Stimulated activated CD4-positive, alpha-beta T cell treated with anti-CD3 and anti-CD28 coated beads, Interleukin-12 subunit alpha, Interleukin-12 subunit beta, amount 100 ng/mL, for 48 hours (primary cell): Measurements from ENCODE around the gene PIP4K2C.
A peak's percentile ranks its signal among the peaks of the same experiment; 100 is the strongest.
"Not testable (repeated sequence)": the region's sequence is repeated elsewhere in the genome, so short reads cannot be mapped to it uniquely, and the experiment has no call there.

Experiments
- DNase-seq, 3 donors: peaks; one replicate each; pipeline ENCODE4 v3.0.0-alpha.2; 2020; ENCODE audit warnings: low read depth in 2 of 3, low spot score in 1 of 3

Gene PIP4K2C

DNA sequence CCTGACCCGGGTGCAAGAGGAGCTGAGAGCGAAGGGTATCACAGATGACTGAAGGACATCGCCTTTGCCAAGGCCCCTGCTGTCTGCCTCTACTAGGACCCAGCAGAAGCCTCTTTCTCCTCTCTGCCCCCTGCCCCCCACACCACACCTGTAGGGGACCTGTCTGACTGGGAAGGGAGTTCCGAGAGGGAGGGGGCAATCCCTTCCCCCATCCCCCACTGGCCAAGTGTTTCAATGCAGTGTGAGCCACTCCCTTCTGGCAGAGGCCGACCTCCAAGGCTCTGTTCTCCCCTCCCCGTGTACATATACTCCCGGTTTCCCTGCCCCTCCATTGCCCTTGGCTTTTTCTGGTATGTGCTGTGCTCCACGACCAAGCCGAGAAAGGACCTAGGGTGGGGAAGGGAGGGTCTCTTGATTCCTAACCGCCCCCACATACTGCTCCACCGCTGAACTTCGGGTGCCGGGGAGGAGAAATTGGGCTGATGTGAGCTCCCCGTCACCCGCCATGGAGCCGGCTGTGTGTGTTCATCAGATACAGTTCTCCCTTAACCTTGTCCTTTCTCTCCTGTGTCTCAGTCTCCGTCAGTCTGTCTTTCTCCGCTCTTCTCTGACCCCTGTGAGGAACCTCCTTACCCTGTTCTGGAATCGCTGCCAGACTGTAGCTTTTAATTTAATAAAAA is 18.2 kb downstream of the PIP4K2C start:
- DNase-seq: no peak

DNA sequence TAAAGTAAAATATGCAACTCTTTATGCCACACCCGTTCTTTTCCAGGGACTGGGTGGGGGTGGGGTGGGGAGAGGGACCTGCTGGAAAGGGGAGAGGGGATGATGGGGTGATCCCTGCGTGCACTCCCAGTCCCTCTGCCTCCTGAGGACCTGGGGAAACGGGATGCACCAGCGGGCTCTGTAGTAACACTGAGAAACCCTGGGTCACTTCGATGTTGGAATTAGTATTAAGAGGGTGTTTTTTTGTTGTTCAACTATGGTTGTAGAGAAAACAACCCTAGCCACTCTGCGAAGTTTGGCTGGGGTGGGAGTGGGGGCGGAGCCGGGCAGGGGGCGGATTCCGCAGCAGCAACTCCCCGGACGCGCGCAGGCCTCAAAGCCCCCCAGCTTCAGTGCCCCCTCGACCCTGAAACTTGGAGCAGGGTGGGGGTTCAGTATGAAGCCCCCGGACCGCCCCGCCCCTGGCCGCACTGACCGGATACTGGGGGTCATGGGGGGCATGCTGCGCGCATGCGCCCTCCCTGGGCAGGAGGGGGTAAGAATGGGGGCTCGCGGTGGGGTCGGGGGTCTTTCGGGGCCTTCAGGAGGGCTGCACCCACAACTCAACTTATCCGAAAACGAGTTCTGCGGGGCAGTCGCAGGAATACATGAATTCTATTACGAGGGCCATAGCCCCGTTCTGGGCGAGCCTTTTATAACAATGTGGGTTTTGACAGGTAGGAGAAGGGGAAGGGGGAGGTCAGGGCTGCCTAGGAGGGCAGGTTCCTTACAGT is 19.0 kb downstream of the PIP4K2C start:
- DNase-seq: no peak

DNA sequence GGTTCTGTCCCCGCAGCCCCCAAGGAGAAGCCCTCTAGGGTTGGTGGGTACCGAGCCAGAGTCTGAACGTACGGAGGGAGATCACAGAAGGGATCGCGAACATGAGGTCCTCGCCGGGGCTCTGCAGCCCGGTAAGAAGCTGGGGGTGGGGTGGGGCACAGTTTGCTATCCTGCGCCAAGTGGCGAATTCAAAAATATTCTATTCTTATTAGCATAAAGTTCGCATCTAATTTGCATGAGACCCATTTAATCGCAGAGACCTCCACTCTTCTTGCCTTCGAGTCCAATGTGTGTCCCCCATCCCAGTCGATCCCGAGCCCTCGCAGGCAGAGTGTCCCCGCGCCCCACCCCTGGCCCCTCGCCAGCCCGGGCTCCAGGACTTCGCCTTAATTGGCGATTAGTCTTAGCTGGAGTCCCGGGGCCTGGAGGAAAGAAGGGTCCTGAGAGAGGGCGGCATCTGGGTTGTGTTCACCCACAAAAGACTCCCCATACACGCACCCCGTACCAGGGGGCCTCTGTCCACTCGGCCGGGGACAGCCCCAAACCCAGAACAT is 19.6 kb downstream of the PIP4K2C start:
- no peak for DNase-seq

DNA sequence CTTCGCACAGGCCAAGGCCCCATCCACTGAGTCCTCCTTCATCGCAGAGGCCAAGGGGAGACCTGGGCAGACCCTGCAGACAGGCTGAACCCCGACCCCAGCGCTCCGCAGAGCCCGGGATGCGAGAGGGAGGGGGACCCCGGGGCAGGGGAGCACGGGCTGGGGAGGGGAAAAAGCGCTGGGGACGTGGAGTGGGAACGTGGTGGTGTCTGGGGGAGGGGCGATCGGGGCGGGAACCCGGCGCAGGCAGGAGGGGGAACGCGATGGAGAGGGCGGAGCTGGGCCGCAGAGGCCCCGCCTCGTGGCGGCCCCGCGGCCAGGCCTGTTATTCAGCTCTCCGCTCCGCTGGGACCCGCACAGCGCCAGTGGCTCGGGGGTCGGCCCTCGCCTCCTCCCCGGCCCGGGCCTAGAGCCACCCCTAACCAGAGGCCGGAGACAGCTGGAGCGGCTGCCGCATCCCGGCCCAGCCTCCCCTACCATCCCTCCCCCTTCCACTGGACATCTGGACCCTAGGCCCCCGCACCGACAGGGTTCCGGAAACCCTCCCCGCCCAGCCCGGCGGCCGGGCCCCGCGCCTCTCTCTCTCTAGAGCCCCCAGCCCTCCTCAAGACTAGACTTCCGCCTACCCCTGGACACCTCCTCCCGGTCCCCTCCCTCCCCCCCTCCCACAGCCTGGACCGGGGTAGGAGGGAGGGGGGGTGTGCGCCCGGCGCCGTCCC is 20.3 kb downstream of the PIP4K2C start, which contains the start of gene ARHGEF25:
ARHGEF25 (plus strand) TSS at position 328 of the 719 bp plus-strand sequence. CDS start 460 bp downstream, outside the sequence.
- DNase-seq: peak in 1 of 3 donors; percentile 49

DNA sequence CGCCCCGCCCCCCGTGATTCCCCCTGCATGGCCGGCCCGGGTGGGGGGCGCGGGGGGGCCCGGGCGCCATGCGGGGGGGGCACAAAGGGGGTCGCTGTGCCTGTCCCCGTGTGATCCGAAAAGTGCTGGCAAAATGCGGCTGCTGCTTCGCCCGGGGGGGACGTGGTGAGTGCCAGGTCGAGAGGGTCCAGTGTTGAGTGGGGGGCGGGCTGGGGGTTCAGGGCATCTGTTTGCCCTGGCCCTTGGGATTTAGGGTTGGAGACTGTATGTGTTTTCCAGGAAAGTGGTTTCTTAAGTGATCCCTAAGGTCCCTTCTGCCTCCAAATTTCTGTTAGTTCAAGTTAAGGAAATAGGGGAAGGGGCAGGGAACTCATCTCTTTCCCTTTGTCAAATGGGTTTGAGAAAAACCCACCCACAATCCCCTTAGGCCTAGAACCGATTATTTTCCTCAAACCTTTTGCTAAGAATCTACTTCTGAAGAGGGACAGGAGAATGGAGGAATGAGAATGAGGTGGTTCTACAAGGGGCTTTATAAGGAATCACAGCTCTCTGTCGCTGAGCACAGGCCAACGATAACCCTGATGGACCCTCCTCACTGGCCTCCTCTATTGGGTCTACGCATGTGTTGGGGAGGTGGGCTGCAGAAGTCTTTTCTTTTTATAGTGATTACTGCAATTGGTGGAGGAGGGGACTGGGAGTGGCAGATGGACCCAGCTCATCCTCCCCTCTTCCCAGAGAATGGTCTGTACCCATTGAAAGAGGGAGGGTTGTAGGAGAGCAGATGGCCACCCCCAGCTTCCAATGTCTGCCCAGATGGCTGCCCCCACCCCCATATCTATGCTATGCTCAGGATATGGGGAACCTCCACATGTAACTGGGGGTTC is 21.1 kb downstream of the PIP4K2C start:
- no peak for DNase-seq

DNA sequence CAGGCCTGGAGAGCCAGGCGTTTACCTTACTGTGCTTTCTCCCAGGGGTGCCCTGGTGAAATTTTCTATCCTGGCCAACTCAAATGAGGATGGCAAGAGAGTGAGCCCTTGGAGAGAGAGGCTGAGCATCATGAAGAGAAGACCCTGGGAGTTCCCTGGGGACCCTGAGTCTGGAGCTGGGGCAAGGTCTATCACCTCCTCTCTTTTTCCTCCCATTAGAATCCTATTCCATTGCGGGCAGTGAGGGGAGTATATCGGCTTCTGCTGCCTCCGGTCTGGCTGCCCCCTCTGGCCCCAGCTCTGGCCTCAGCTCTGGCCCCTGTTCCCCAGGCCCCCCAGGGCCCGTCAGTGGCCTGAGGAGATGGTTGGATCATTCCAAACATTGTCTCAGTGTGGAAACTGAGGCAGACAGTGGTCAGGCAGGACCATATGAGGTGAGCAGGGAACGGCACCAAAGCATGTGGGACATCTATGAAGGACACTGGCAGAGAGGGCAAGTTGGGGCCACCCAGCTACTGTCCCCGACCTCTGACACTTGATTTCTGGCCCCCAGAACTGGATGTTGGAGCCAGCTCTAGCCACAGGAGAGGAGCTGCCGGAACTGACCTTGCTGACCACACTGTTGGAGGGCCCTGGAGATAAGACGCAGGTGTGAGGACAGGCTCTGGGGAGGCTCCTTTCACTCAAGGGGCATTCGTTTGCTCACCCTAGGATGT is 21.9 kb downstream of the PIP4K2C start:
- DNase-seq: no peak

DNA sequence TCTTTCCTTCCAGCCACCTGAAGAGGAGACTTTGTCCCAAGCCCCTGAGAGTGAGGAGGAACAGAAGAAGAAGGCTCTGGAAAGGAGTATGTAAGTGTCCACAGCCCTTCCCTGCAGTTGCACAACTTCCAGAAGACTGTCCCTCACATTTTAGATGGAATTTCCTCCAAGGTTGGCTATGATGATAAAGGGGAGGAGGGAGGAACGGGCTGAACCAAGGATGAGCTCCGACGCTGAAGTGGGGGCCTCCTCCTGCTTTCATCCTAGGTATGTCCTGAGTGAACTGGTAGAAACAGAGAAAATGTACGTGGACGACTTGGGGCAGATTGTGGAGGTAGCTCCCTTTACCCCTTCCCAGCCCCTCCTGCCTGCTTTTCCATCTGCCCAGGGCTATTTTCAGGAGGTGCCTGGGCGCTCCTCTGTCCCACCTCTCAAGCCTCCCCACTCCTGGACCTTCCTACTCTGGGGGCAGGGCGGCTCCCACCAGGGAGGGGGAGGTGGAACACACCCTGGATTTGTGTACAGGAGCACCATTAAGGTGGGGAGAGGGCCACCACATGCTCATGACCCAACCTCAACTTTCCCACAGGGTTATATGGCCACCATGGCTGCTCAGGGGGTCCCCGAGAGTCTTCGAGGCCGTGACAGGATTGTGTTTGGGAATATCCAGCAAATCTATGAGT is 22.6 kb downstream of the PIP4K2C start:
- DNase-seq: no peak

DNA sequence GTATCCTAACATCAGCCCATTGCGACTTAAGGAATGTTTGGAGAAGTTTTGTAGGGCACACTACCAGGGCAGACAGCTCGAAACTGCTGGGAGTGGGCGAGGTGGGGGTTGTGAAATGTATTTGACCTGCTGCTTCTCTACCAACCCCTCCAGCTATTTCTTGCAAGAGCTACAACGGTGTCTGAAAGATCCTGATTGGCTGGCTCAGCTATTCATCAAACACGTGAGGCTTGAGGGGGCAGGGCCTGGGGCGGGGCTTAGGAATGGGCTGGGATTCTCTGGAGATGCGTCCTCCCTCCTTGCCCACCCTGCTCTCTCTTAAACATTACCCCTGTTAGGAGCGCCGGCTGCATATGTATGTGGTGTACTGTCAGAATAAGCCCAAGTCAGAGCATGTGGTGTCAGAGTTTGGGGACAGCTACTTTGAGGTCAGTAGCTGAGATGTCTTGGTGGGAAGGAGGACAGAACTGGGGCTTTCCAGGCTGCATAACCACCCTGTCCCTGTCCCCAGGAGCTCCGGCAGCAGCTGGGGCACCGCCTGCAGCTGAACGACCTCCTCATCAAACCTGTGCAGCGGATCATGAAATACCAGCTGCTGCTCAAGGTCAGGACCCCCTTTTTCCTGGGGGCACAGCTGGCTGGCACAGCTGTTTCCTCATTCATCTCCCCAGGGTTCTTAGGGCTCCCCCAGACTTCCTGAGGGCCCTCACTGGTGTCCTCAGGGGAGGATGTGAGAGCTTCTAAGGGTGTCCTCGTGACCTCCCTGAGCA is 23.4 kb downstream of the PIP4K2C start:
- DNase-seq: no peak

DNA sequence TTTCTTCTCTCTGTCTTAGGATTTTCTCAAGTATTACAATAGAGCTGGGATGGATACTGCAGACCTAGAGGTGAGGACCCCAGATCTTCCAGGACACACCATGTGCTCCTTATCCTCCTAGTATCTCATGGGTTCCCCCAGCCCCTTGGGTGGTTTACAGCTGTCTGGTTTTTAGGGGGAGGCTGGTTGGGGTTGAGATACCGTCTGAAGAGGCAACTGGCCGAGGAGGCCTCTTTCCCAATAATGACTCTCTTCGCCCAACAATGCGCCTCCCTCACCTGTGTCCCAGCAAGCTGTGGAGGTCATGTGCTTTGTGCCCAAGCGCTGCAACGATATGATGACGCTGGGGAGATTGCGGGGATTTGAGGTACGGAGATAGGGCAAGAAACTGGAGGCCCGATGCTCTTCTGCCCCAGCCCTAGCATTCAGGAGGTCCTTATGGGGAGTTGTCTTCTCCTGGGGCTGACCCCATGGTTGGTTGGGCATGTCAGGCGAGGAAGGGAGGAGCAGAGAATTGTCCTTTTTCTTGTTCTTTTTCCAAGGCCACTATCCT is 24.0 kb downstream of the PIP4K2C start:
- DNase-seq: no peak

DNA sequence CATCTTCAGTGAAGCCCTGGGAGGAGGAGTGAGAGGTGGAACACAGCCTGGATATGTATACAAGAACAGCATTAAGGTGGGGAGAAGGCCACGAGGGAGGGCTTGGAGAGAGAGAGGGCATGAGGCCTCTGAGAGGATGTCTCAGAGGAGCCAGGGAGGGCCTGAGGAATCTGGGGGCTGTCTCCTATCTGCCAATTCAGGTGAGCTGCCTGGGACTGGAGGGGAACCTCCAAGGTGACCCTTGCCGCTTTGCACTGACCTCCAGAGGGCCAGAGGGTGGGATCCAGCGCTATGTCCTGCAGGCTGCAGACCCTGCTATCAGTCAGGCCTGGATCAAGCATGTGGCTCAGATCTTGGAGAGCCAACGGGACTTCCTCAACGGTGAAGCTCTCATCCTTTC is 24.6 kb downstream of the PIP4K2C start:
- no peak for DNase-seq

DNA sequence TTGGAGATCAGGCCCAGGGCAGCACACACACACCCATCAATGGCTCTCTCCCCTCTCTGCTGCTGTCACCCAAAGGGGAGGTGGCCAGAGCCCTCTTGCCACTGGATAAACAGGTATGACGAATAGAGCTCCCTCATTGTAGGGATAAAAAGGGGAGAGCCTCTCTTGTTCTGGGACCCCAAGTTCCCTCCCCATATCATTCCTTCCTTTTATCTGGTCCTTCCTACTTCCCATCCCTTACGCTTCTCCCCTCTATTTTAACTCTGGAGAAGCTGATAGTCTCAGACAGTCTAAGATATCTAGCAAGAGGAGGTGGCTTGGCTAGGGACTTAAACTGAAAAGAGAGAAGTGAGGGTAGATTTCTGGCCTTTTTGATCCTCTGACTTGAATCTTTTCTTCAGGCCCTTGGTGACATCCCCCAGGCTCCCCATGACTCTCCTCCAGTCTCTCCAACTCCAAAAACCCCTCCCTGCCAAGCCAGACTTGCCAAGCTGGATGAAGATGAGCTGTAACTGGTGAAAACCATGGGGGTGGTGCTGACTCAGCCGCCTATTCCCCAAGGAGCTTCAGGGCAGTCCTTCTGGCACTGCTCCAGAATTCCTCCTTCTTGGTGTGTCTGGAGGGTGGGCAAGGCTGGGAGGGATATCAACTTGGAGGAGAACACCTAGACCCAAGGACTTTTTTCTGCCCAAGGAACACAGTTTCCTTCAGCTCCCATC is 25.6 kb downstream of the PIP4K2C start:
- DNase-seq: no peak

DNA sequence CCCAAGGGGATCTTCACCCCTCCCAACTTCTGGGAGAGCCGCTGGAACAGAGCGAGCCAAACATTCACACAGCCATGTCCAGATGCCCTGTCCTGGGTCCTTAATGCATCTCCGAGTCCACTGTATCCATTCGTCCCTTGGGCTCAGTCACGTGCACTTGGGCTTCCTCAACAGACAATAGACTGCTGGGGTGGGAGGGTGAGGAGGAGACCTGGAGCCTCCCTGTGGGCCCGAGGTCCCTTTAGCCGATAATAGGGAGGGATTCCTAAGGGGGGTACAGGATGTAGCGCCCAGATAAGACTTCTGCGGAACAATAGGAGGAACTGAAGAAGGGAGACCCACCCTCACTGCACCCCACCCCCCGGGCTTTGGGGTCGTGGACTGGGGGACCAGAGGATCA is 26.9 kb downstream of the PIP4K2C start:
- DNase-seq: no peak

DNA sequence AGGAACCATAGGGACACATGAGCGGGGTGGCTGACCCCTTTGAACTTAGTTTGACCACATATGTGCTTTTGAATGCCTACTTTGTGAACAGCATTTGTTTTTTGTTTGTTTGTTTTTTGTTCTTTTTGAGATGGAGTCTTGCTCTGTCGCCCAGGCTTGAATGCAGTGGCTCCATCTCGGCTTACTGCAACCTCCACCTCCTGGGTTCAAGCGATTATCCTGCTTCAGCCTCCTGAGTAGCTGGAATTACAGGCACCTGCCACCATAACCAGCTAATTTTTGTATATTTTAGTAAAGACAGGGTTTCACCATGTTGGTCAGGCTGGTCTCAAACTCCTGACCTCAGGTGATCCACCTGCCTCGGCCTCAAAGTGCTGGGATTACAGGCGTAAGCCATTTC is 27.4 kb downstream of the PIP4K2C start:
- DNase-seq: not testable (repeated sequence)

DNA sequence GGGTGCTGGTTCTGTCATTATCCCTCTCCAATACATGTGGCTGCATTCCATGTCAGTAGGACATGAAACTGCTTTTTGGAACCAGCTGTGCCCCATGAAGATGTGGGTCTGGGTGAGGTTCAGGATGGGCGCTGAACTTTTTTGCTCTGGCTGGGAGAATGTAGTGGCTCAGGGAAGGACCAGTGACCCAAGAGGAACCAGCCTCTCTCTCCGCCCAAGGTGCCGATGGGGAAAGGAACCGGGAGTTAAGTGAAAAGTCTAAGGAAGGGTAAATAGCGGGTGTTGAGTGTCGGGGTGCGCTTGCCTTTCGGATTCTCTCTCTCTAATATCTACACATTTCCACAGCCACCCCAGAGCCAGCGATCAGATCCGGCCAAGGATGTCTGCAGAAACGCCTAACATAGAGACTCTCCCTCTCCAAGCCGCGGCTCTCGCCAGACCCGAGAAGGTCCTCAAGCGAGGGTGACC is 28.0 kb downstream of the PIP4K2C start:
- no peak for DNase-seq

DNA sequence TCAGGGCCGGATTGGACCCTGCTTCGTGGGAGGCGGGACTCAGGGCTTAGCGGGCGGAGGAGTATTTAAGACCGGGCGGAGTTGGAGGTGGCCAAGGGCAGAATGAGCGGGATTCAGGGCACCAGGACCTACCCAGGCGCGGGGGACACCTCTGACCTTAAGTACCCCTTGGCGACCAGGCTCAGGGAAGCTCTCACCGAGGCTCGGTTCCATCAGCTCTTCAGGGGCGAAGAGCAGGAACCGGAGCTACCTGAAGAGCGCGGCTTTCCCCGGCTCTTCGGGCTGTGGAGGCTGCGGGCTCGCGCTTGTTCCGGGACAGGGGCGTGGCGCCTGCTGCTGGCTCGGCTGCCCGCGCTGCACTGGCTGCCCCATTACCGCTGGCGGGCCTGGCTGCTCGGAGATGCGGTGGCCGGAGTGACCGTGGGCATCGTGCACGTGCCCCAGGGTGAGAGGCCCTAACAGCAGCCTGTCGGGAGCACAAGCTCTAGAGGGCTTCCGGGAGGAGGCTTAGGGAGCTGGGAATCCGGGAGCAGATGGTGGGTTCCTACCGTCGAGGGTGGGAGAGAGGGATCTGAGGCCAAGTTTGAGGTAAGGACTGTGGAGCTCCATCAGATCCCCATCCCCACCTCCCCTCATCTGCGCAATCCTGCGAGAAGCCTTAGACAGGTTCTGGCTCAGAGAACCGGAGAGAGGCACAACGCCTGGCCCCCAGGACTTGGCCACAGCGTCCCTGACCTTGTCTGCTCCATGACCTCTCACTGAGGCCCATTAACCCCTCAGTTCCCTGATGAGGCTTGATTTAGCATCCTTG is 28.6 kb downstream of the PIP4K2C start:
- no peak for DNase-seq

DNA sequence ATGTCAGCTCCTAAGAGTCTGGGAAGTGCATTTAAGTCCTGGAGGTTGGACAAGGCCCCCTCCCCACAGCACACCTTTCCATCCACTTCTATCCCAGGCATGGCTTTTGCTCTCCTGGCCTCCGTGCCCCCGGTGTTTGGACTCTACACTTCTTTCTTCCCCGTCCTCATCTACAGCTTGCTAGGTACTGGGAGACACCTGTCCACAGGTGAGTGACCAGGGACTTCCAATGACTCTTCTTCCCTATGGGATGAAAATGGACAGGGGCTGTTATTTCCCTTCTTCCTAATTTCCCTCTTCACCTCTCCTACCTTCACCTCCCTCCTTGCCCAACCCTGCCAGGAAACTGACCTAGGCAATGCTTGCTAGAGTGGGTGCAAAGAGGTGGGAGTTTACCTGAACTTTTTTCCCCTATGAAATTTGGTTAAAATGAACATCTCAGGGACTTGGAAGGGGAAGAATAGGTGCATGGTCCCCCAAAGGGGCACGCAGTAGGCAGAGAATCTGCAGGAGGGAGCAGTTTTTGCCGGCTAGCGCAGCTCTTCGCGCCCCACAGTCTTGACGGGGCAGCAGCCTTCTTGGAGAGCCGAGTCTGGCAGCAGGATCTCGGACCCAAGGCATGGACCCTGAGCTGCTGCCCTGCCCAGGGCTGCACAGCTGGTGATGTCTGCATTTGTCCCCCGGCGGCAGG is 29.4 kb downstream of the PIP4K2C start:
- DNase-seq: no peak
